A549 (cell line): Measurements from ENCODE around the gene MAD1L1. TPM values are rescaled to one million over a fixed set of nuclear protein-coding genes. Genes with fewer than 3 reads are reported as not detected.

ENCODE experiments used
- ATAC-seq, 2 experiments: fragments of 200-7000 bp in 1 of 2; fragments of >200 bp in 1 of 2; cut with Nextera tagmentation in 1 of 2; cut with Tn5 transposase in 1 of 2; 3 replicates each; pipeline versions ENCODE4 v1.8.0 to v1.9.1; 2018 to 2020; ENCODE audit warnings: mild to moderate bottlenecking in 1 of 2, moderate library complexity in 1 of 2
- CTCF ChIA-PET: fragments of 300-600 bp; sonication (Branson Sonifier 250); formaldehyde crosslinking; extraction: SDS; loops from one replicate; lab custom pipeline; 2021; ENCODE audit warnings: antibody characterized with exemption, inconsistent platforms; lab: Yijun Ruan, JAX
- POLR2A ChIA-PET: fragments of 350-600 bp; formaldehyde crosslinking; extraction: SDS; loops from one replicate; lab custom pipeline; 2021; ENCODE audit warnings: antibody characterized with exemption, inconsistent platforms; lab: Yijun Ruan, JAX
- DNase-seq, 2 experiments: peaks; one replicate each; pipeline versions ENCODE4 v3.0.0 to v3.0.0-alpha.2; 2011 to 2016; ENCODE audit warnings: low read depth in 1 of 2, low spot score in 1 of 2
- FAIRE-seq: peaks from 2 replicates; lab custom pipeline; 2011; peaks lifted over from hg19 to GRCh38; lab: Jason Lieb, UNC
- H3K27ac ChIP-seq, 2 experiments: fragments of >200 bp; sonication (Bioruptor Twin); formaldehyde crosslinking; 3 replicates each; pipeline ENCODE4 v1.5.1; 2016 to 2017
- H3K4me1 ChIP-seq: fragments of >200 bp; sonication (Bioruptor Twin); formaldehyde crosslinking; 3 replicates; pipeline ENCODE4 v1.6.1; 2016
- H3K4me2 ChIP-seq: fragments of >200 bp; sonication (Bioruptor Twin); formaldehyde crosslinking; 3 replicates; pipeline ENCODE4 v1.6.1; 2016
- H3K4me3 ChIP-seq: fragments of >200 bp; sonication (Bioruptor Twin); formaldehyde crosslinking; 3 replicates; pipeline ENCODE4 v1.5.1; 2016
- H3K9me3 ChIP-seq: fragments of >200 bp; sonication (Bioruptor Twin); formaldehyde crosslinking; 3 replicates; pipeline ENCODE4 v1.6.1; 2016
- BHLHE40 ChIP-seq: IDR thresholded peaks from 2 replicates; pipeline ENCODE4 v1.6.1; 2012; ENCODE audit warnings: low read depth, low read length, inconsistent platforms
- EHF ChIP-seq: fragments of 250-450 bp; sonication (Bioruptor Pico); IDR thresholded peaks from 2 replicates; pipeline ENCODE4 v1.5.0; 2020; ENCODE audit warnings: mild to moderate bottlenecking
- FOSB ChIP-seq: fragments of 250-450 bp; sonication (Bioruptor Pico); IDR thresholded peaks from 2 replicates; pipeline ENCODE4 v1.5.0; 2020; ENCODE audit warnings: mild to moderate bottlenecking, moderate library complexity
- FOSL2 ChIP-seq, 2 experiments: fragments of 450-650 bp in 1 of 2; fragments of >200 bp in 1 of 2; sonication (Bioruptor Twin) in 1 of 2; formaldehyde crosslinking; IDR thresholded peaks; 2 replicates each; pipeline versions ENCODE4 v1.5.0 to v1.6.1; 2016 to 2020; ENCODE audit warnings: mild to moderate bottlenecking in 1 of 2, moderate library complexity in 1 of 2
- HDAC2 ChIP-seq: fragments of 200-600 bp; sonication (generic); IDR thresholded peaks from 2 replicates; pipeline ENCODE4 v1.6.1; 2016
- HOXA7 ChIP-seq: fragments of 250-450 bp; sonication (Bioruptor Pico); IDR thresholded peaks from 2 replicates; pipeline ENCODE4 v1.5.0; 2020; ENCODE audit warnings: mild to moderate bottlenecking, moderate library complexity
- HOXB13 ChIP-seq: fragments of 250-450 bp; sonication (Bioruptor Pico); IDR thresholded peaks from 2 replicates; pipeline ENCODE4 v1.5.0; 2020; ENCODE audit warnings: low read depth, mild to moderate bottlenecking, moderate library complexity
- JUNB ChIP-seq: fragments of >200 bp; sonication (Bioruptor Twin); formaldehyde crosslinking; IDR thresholded peaks from 2 replicates; pipeline ENCODE4 v1.6.1; 2016
- KDM5A ChIP-seq: fragments of 200-600 bp; sonication (generic); IDR thresholded peaks from 2 replicates; pipeline ENCODE4 v1.6.1; 2016; ENCODE audit warnings: antibody characterized with exemption, mild to moderate bottlenecking
- MAZ ChIP-seq: fragments of 150-350 bp; IDR thresholded peaks from 2 replicates; pipeline ENCODE4 v1.6.1; 2014; ENCODE audit warnings: antibody characterized with exemption, low read depth, low read length, borderline replicate concordance
- MYC ChIP-seq: IDR thresholded peaks from 2 replicates; pipeline ENCODE4 v1.6.1; 2012; ENCODE audit warnings: mild to moderate bottlenecking, inconsistent platforms, low read length, improper control_type of control experiment, borderline replicate concordance
- NPAS2 ChIP-seq: fragments of 250-450 bp; sonication (Bioruptor Pico); IDR thresholded peaks from 2 replicates; pipeline ENCODE4 v1.8.0; 2022; ENCODE audit warnings: mild to moderate bottlenecking, moderate library complexity, borderline replicate concordance
- PHF8 ChIP-seq: fragments of 200-600 bp; sonication (generic); IDR thresholded peaks from 2 replicates; pipeline ENCODE4 v1.6.1; 2016; ENCODE audit warnings: low read depth, mild to moderate bottlenecking, antibody characterized with exemption, moderate library complexity, borderline replicate concordance
- POLR2A ChIP-seq: IDR thresholded peaks from 2 replicates; pipeline ENCODE4 v1.6.1; 2012; ENCODE audit warnings: mild to moderate bottlenecking, low read length
- RAD21 ChIP-seq, 2 experiments: fragments of >200 bp in 1 of 2; sonication (Bioruptor Twin) in 1 of 2; formaldehyde crosslinking in 1 of 2; IDR thresholded peaks in 1 of 2; conservative IDR thresholded peaks in 1 of 2; 2 replicates in 1 of 2; 3 replicates in 1 of 2; pipeline ENCODE4 v1.6.1; 2012 to 2018; ENCODE audit warnings: inconsistent platforms in 1 of 2
- RCOR1 ChIP-seq: fragments of 150-350 bp; IDR thresholded peaks from 2 replicates; pipeline ENCODE4 v1.6.1; 2014; ENCODE audit warnings: antibody characterized with exemption, low read length, low read depth
- SMC3 ChIP-seq: fragments of >200 bp; sonication (Bioruptor Twin); formaldehyde crosslinking; IDR thresholded peaks from 3 replicates; pipeline ENCODE4 v1.6.1; 2018; ENCODE audit warnings: inconsistent platforms
- SREBF2 ChIP-seq: fragments of 450-650 bp; IDR thresholded peaks from 2 replicates; pipeline ENCODE4 v1.6.1; 2014; ENCODE audit warnings: mild to moderate bottlenecking, moderate library complexity
- ZFP36 ChIP-seq: fragments of 450-650 bp; IDR thresholded peaks from 2 replicates; pipeline ENCODE4 v1.6.1; 2014; ENCODE audit warnings: borderline replicate concordance; ENCODE audit not compliant: partially characterized antibody
- WGBS: methylation state at CpG from one replicate; pipeline ENCODE4 v1.1.6; 2017; ENCODE audit errors: missing lambda C conversion rate; 5-methylcytosine and 5-hydroxymethylcytosine counted together
- polyA plus RNA-seq, 4 experiments: library from polyadenylated mRNA; depleted of rRNA in 3 of 4; stranded (reverse); fragments of >200 nt; fragmentation: RNase III in 1 of 4; extraction: RNeasy Plus Mini Kit Qiagen cat#74134 plus additional on column Dnase treatment in 1 of 4; gene quantifications; 2 replicates in 3 of 4; 3 replicates in 1 of 4; pipeline ENCODE4 v1.2.3, GENCODE V29; 2011 to 2017
- TF ChIP-seq, protein P1 (sequence below): fragments of >200 bp; sonication (Bioruptor Twin); formaldehyde crosslinking; IDR thresholded peaks from 2 replicates; pipeline ENCODE4 v1.6.1; 2016
- TF ChIP-seq, protein P2 (sequence below): fragments of >200 bp; sonication (Bioruptor Twin); formaldehyde crosslinking; IDR thresholded peaks from 3 replicates; pipeline ENCODE4 v1.5.1; 2016
- TF ChIP-seq, protein P3 (sequence below): IDR thresholded peaks from 2 replicates; pipeline ENCODE4 v1.6.1; 2012; ENCODE audit warnings: low read depth, borderline replicate concordance

MAD1L1 gene
- polyA plus RNA-seq, 2 of the 4 experiments (the other 2 are of a cell fraction): 13.6 to 16.6 TPM

DNA sequence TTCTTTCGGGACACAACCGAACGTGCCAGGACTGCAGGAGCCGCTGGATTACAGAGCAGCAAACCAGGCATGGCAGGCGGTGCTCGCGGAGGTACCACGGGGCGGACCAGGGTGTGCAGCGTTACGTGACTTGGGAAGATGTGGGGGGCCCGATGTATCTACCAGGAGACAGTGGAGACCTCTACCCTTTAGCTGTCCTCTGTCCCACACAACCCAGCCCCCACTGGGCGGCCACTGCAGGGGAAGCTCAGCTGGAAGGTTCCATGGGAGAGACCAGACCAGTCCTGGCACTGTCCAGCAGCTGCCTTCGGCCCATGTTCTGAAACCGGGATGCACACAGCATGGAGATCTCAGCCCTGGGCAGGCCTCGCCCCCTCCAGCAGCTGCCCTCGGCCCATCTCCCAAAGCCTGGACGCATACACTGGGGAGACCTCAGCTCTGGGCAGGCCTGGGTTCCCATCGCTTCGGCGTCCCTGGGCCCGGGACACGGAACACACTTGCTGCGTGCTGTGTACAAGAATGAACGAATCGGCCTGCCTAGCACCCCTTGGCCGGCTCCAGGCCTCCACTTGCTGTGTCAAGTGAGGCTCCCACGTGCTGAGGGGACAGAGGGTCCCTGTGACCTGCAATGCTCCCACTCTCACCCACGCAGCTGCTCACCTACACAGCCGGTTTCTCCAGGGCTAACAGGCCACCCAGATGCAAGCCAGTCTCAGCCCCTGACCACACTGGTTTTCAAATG lies 385.3 kb downstream of the MAD1L1 start:
- TF ChIP-seq ZFP36: no peak
- no peak for TF ChIP-seq POLR2A
- no peak for TF ChIP-seq MYC
- no peak for TF ChIP-seq HOXB13 (CRISPR knock-in tag)
- TF ChIP-seq RCOR1: no peak
- TF ChIP-seq, protein P1, sequence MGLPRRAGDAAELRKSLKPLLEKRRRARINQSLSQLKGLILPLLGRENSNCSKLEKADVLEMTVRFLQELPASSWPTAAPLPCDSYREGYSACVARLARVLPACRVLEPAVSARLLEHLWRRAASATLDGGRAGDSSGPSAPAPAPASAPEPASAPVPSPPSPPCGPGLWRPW: no peak
- TF ChIP-seq, protein P2, sequence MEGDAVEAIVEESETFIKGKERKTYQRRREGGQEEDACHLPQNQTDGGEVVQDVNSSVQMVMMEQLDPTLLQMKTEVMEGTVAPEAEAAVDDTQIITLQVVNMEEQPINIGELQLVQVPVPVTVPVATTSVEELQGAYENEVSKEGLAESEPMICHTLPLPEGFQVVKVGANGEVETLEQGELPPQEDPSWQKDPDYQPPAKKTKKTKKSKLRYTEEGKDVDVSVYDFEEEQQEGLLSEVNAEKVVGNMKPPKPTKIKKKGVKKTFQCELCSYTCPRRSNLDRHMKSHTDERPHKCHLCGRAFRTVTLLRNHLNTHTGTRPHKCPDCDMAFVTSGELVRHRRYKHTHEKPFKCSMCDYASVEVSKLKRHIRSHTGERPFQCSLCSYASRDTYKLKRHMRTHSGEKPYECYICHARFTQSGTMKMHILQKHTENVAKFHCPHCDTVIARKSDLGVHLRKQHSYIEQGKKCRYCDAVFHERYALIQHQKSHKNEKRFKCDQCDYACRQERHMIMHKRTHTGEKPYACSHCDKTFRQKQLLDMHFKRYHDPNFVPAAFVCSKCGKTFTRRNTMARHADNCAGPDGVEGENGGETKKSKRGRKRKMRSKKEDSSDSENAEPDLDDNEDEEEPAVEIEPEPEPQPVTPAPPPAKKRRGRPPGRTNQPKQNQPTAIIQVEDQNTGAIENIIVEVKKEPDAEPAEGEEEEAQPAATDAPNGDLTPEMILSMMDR: no peak
- no peak for TF ChIP-seq FOSL2 (IDR thresholded peaks at IDR 0.05)
- no peak for TF ChIP-seq FOSL2 (CRISPR knock-in tag; IDR thresholded peaks at IDR 0.05)
- no peak for TF ChIP-seq BHLHE40
- TF ChIP-seq RAD21 (conservative IDR thresholded peaks at IDR 0.05 in 1 of 2, IDR thresholded peaks at IDR 0.05 in 1 of 2): no peak
- TF ChIP-seq HDAC2: no peak
- no peak for TF ChIP-seq MAZ
- TF ChIP-seq JUNB: no peak
- FAIRE-seq (no peak), ATAC-seq (no peak), DNase-seq (no peak)
- Histone ChIP-seq H3K9me3 (no peaks in the 10 kb centered on the region), H3K4me2 (no peak overlapping the region), H3K4me3 (no peak overlapping the region), H3K4me1 (no peaks in the 10 kb centered on the region), H3K27ac (no peak overlapping the region)
- ChIA-PET CTCF (interaction anchor here (1.0 to 1.2 kb wide), 2 partner anchors 8 to 10 kb away, joined by 4 read pairs; no protein-coding TSS in a partner anchor), POLR2A (no interaction called here)
- WGBS: 90% methylated on average over 18 of the region's 30 CpGs

DNA sequence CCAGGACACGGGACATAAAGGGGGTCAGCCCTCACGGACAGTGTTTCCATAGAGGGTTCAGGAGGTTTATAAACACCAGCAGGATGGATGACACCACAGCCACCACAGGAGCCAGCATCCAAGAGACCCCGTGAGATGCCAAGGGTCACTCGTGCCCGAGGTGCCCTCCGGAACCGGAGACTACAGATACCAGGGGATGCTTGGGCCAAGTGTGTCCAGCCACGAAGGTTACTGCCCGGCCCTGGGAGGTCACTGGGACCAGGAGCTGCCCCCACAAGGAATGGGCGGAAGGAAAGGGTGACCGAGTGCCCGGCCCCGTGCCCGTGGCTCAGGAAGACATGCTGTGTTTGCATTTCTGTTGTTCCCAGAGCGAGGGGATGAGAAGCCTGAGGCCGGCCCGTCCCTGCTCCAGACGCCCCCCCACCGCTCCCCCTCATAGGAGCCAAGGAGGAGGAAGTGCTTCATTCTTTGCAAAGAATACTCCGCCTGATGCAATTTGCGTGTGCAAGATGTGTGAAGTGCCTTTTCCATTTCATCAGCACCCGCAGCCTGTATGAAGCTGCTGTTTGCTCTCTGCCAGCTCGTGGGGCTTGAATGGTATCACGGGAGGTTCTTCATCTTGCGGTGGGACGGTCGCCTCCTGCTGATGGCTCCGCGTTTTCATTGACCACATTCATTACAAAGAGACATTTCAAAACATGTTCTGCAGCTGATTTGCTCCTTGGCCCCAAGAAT lies 386.2 kb downstream of the MAD1L1 start:
- no peaks in the 10 kb centered on the region for H3K4me1 ChIP-seq
- POLR2A ChIA-PET: no interaction called here
- CTCF ChIA-PET: interaction anchor here (1.0 to 1.2 kb wide), 2 partner anchors 9 kb away, joined by 4 read pairs; no protein-coding TSS in a partner anchor
- ATAC-seq (no peak), FAIRE-seq (no peak), DNase-seq (no peak)
- no peak overlapping the region for H3K4me3 ChIP-seq
- H3K27ac ChIP-seq: no peak overlapping the region
- no peaks in the 10 kb centered on the region for H3K9me3 ChIP-seq
- H3K4me2 ChIP-seq: no peak overlapping the region
- 89% methylated on average over 22 of the region's 29 CpGs for WGBS
- no peak for TF ChIP-seq KDM5A
- no peak for TF ChIP-seq ZFP36
- no peak for TF ChIP-seq SREBF2
- no peak for TF ChIP-seq FOSB (CRISPR knock-in tag)
- no peak for TF ChIP-seq EHF (CRISPR knock-in tag)
- TF ChIP-seq, protein P2: no peak
- no peak for TF ChIP-seq NPAS2 (CRISPR knock-in tag)
- TF ChIP-seq, protein P3, sequence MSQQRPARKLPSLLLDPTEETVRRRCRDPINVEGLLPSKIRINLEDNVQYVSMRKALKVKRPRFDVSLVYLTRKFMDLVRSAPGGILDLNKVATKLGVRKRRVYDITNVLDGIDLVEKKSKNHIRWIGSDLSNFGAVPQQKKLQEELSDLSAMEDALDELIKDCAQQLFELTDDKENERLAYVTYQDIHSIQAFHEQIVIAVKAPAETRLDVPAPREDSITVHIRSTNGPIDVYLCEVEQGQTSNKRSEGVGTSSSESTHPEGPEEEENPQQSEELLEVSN: no peak
- TF ChIP-seq PHF8: no peak
- TF ChIP-seq HOXA7: no peak
- no peak for TF ChIP-seq BHLHE40
- TF ChIP-seq SMC3: no peak
- TF ChIP-seq FOSL2 (IDR thresholded peaks at IDR 0.05): no peak
- no peak for TF ChIP-seq FOSL2 (CRISPR knock-in tag; IDR thresholded peaks at IDR 0.05)
